ENCODE measurements around the gene STK38. TPM values are rescaled to one million over a fixed set of nuclear protein-coding genes. Genes with fewer than 3 reads are reported as not detected.

Gene STK38
- total RNA-seq, 1 donor from 2014 or later: 26.1 TPM

DNA sequence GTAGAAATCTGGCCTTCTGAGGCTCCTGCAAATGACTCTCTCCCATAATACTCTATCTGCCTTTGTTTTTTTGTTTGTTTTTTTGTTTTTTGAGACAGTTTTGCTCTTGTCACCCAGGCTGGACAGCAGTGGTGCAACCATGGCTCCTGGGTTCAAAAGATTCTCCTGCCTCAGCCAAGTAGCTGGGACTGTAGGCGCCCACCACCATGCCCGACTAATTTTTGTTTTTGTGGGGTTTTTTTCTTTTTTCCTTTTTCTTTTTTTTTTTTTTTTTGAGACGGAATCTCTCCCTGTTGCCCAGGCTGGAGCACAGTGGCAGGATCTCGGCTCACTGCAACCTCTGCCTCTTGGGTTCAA lies 16.6 kb upstream of the STK38 start:
- DNase-seq: no peak

GRCh38 chr6:36563237-36563927 lies 16.1 kb upstream of the STK38 start:
- DNase-seq: no peak

- no peak for DNase-seq
These were observed 13.5 kb upstream of the STK38 start for GRCh38 chr6:36560822-36561221.

DNA sequence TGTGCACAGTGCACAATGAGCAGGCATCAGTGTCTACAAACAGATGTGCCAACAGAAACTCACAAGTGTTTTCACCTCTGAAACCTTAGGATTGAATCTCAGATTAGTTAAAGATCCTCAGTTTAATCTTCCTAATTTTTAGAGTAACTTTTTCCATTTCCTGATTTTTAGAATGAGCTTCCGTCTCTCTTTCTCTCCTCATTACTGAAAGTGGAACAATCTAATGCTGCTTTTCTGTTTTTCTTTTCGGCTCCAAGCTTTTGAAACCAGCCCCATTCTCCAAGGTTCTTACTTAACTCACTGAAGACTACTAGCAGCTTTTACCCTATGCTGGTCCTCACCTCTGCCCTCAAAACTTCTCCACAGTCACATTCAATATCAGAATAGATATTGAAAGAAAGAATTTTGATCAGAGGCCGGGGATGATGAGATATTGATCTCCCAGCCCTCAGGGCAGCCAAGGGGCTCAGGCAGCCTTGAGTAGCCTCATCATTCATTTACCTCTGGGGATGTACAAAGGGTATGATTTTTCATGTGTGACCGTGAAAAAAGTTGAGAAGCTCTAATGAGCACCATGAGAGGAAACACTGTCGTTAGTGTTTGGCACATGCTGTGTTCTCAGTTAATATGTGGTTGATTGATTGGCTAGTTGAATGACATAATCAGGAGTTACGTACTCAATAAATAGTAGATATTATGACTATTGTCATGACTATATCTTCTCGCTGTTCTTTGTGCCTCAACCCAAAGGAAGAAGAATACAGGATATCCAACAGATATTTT lies 11.9 kb upstream of the STK38 start:
- no peak for DNase-seq

GRCh38 chr6:36556281-36556680 lies 9.0 kb upstream of the STK38 start:
- no peak for DNase-seq

- no peak for DNase-seq
These were observed 8.5 kb upstream of the STK38 start for GRCh38 chr6:36555750-36556252.

- no peak for DNase-seq
These were observed 3.3 kb upstream of the STK38 start for GRCh38 chr6:36550473-36551000.

DNA sequence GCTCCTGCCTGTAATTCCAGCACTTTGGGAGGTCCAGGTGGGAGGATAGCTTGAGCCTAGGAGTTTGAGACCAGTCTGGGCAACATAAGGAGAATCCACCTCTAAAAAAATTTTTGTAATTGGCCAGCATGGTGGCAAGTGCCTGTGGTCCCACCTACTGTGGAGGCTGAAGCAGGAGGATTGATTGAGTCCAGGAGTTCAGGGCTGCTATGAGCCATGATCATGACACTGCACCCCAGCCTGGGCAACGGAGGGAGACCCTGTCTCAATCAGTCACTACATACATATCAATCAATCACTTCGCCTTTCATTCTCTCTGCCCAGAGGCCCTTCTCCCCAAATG lies 1.1 kb upstream of the STK38 start:
- no peak for DNase-seq

GRCh38 chr6:36547646-36548400 lies 544 bp upstream of the STK38 start:
- DNase-seq: no peak

GRCh38 chr6:36546308-36546919 lies 865 bp downstream of the STK38 start:
- peak; percentile 35 for DNase-seq

GRCh38 chr6:36545767-36546307 lies 1.4 kb downstream of the STK38 start:
- DNase-seq: no peak

DNA sequence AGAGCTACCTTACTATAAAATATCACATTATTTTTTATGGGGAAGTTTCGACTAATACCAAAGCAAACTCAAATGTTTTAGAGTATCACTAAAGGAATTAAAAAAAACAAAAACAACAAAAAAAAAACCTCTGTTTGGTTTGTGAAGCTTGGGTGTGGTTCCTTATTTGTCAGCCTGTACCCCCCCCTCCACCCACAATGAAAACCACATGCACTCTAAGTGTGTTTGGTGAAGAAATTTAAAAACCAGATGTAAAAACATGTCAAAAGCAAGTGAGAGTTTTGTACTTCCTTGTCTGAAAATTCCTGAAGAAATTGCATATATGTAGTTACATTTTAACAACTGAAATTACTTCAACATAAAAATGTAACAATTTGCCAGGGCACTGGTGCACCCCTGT lies 3.1 kb downstream of the STK38 start:
- peak; percentile 73 for DNase-seq

- no peak for DNase-seq
These were observed 5.2 kb downstream of the STK38 start for GRCh38 chr6:36542041-36542440.

DNA sequence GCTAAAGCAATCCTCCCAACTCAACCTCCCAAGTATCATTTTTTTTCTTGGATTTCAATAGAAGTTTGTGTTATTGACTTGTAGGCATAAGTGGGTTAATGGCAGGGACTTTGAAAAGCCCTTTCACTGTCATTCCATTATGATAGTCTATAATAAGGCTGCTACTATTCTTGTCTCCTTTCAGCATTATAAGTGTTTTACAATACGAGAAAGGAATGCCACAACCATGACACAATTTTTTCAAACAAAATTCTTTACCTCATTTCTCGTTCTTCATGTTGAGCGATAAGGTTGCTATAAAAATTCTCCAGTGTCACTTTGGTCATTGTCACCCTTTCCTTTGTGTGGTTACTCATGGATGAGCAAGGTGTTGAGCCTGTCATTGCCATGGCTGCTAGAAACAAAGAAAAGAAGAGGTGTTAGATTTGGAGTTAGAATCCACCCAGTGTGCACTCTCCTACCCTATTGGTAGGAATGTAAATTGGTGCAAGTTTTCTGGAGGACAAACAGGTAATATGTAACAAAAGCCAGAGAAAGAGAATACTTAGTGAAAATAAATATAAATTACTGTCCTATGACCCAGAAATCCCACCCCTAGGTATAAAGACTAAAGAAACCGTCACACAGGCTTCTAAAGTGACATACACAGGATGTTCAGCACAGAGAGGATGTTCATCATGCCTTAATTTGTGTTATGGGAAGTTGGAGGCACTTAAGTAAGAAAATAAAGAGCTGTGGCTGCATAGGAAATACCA lies 7.3 kb downstream of the STK38 start:
- no peak for DNase-seq

- no peak for DNase-seq
These were observed 10.3 kb downstream of the STK38 start for GRCh38 chr6:36536873-36537547.

DNA sequence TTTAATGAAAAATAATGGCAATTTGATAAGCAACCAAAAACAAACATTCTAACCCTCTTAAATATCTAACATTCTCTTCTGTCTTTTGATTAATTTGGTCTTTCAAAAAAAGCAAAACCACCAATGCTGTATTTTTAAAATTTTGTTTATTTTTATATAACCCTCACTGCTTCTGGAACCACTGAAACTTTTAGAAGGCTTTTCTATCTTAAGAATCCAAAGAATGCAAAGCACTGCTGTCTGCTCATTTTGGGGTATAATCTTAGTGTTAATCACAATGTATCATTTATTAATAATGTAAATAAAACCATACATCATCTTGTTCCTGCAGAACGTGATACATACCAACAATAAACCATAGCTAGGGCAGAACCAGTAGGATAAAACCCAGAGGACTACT lies 14.0 kb downstream of the STK38 start:
- DNase-seq: no peak

DNA sequence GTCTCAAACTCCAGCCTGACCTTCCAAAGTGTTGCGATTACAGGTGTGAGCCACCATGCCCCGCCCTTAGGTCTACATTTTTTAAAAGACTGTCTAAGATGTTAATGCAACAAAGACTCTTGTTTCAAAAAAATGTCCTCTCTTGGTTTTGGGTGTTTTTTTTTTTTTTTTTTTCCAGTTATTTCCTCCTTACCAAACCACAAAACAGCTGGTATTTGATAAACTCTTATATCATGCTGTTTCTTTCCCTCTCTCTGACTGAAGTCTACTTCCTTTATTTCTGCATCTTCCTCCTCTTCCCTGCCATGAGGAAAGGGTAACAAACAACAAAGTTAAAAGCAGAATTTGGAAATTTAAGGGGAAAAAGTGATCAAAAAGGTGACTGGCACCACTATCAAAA lies 21.2 kb downstream of the STK38 start:
- no peak for DNase-seq

- DNase-seq: no peak
These were observed 21.9 kb downstream of the STK38 start for GRCh38 chr6:36525346-36525745.

DNA sequence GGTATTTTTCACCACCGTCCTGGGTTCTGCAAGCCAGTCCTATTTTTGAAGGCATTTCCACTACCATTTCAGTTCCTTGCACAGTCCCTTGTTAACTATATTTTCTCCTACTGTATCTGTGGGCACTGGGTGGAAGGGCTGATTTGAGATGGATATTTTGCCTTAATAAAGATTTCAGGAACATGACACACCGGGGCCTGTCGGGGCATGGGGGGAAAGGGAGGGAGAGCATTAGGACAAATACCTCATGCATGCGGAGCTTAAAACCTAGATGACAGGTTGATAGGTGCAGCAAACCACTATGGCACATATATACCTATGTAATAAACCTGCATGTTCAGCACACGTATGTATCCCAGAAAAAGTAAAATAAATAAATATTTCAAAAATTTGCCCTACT lies 22.4 kb downstream of the STK38 start:
- no peak for DNase-seq

DNA sequence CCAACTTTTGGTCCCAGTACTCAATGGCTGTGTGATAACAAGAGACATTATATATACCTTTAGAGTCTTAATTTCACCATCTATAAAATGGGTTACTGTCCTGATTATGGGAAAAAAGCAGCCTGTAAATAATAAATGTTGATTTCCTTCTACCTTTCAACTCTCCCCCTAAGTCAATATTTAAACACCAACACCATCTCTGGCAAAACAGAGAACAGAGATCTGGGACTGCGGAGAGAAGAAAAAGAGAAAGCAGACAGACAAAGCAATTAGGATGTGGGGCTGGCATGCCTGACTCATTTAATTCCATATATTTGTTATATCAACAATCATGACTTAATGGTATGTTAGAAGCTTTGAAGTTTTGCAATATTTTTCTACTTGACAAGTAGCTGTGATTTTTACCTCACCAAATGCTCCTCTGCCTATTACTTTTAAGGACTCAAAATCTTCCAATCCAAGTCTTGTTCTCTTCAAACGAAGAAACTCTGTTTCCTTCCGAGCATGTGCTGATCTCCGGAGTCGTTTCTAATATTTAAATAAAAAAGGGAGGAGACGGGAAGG lies 23.3 kb downstream of the STK38 start:
- no peak for DNase-seq

GRCh38 chr6:36523451-36523850 lies 23.8 kb downstream of the STK38 start:
- no peak for DNase-seq

All from skin of body (tissue), 2 donors.